Hepatocyte (in vitro differentiated cells): ENCODE measurements around the gene RMP24.
A peak's percentile ranks its signal among the peaks of the same experiment; 100 is the strongest.

Source experiments
- DNase-seq: peaks from one replicate; pipeline ENCODE4 v3.0.0-alpha.2; 2016; ENCODE audit warnings: low spot score
- H2AFZ ChIP-seq: fragments of 200-600 bp; sonication (generic); 2 replicates; pipeline ENCODE4 v1.6.0; 2016; ENCODE audit warnings: antibody characterized with exemption, mild to moderate bottlenecking
- H3K27ac ChIP-seq: fragments of 200-600 bp; sonication (generic); 2 replicates; pipeline ENCODE4 v1.5.1; 2016; ENCODE audit warnings: mild to moderate bottlenecking
- H3K27me3 ChIP-seq: fragments of 200-600 bp; sonication (generic); 2 replicates; pipeline ENCODE4 v1.6.1; 2016
- H3K36me3 ChIP-seq: fragments of 200-600 bp; sonication (generic); replicated peaks from 2 replicates; pipeline ENCODE4 v1.5.1; 2016; ENCODE audit warnings: low read depth; ENCODE audit not compliant: insufficient read depth
- H3K4me1 ChIP-seq: fragments of 200-600 bp; sonication (generic); 2 replicates; pipeline ENCODE4 v1.5.1; 2016; ENCODE audit warnings: mild to moderate bottlenecking, moderate library complexity; ENCODE audit not compliant: insufficient read depth
- H3K4me2 ChIP-seq: fragments of 200-600 bp; sonication (generic); 2 replicates; pipeline ENCODE4 v1.6.0; 2016
- H3K4me3 ChIP-seq: fragments of 200-600 bp; sonication (generic); 2 replicates; pipeline ENCODE4 v1.5.1; 2016; ENCODE audit warnings: mild to moderate bottlenecking
- H3K79me2 ChIP-seq: fragments of 200-600 bp; sonication (generic); 2 replicates; pipeline ENCODE4 v1.6.0; 2017; ENCODE audit warnings: mild to moderate bottlenecking
- H3K9me2 ChIP-seq: fragments of 200-600 bp; sonication (generic); replicated peaks from 2 replicates; pipeline ENCODE4 v1.6.0; 2017; ENCODE audit warnings: mild to moderate bottlenecking; ENCODE audit not compliant: insufficient read depth
- H3K9me3 ChIP-seq: fragments of 200-600 bp; sonication (generic); 2 replicates; pipeline ENCODE4 v1.5.1; 2016; ENCODE audit warnings: low read depth, mild to moderate bottlenecking
- H4K20me1 ChIP-seq: fragments of 200-600 bp; sonication (generic); 2 replicates; pipeline ENCODE4 v1.6.0; 2016; ENCODE audit warnings: mild to moderate bottlenecking; ENCODE audit not compliant: insufficient read depth, poor library complexity, severe bottlenecking
- CTCF ChIP-seq: fragments of 200-600 bp; sonication (generic); IDR thresholded peaks from 2 replicates; pipeline ENCODE4 v1.5.1; 2016; ENCODE audit warnings: antibody characterized with exemption, mild to moderate bottlenecking; ENCODE audit not compliant: poor library complexity
- EZH2 ChIP-seq: fragments of 200-600 bp; sonication (generic); IDR thresholded peaks from 2 replicates; pipeline ENCODE4 v1.6.1; 2016; ENCODE audit warnings: antibody characterized with exemption, mild to moderate bottlenecking, borderline replicate concordance
- EZH2phosphoT487 ChIP-seq: fragments of 200-600 bp; sonication (generic); IDR thresholded peaks from one replicate; pipeline ENCODE4 v1.6.1; 2018; ENCODE audit warnings: antibody characterized with exemption, mild to moderate bottlenecking, low read depth, moderate library complexity; ENCODE audit not compliant: unreplicated experiment, severe bottlenecking
- WGBS: methylation state at CpG from one replicate; pipeline ENCODE4 v1.1.6; 2016; ENCODE audit warnings: low lambda C conversion rate; ENCODE audit errors: missing lambda C conversion rate; 5-methylcytosine and 5-hydroxymethylcytosine counted together

Gene RMP24

GRCh38 chr18:35973650-35974049, 1.2 kb downstream of the RMP24 start:
- Histone ChIP-seq H2AFZ (no peak overlapping the region), H3K4me3 (peak overlapping the region; percentile 44), H3K9me3 (no peaks in the 10 kb centered on the region), H3K36me3 (peaks cover 6% of the 10 kb centered on the region), H4K20me1 (no peaks in the 10 kb centered on the region), H3K27ac (no peak overlapping the region), H3K4me2 (peak overlapping the region; percentile 87), H3K79me2 (peaks cover 28% of the 10 kb centered on the region), H3K27me3 (no peaks in the 10 kb centered on the region), H3K9me2 (no peaks in the 10 kb centered on the region), H3K4me1 (peaks cover 13% of the 10 kb centered on the region)
- 92% methylated on average over 12 of the region's 12 CpGs for WGBS
- no peak for DNase-seq
- no peak for TF ChIP-seq EZH2phosphoT487
- no peak for TF ChIP-seq EZH2
- no peak for TF ChIP-seq CTCF

- Histone ChIP-seq H3K27ac (no peak overlapping the region), H3K27me3 (no peaks in the 10 kb centered on the region), H3K4me1 (peaks cover 13% of the 10 kb centered on the region), H3K4me2 (peak overlapping the region; percentile 87), H3K4me3 (no peak overlapping the region), H3K9me2 (no peaks in the 10 kb centered on the region), H3K79me2 (peaks cover 28% of the 10 kb centered on the region), H3K36me3 (peaks cover 6% of the 10 kb centered on the region), H2AFZ (no peak overlapping the region), H4K20me1 (no peaks in the 10 kb centered on the region), H3K9me3 (no peaks in the 10 kb centered on the region)
- TF ChIP-seq EZH2 (no peak), CTCF (no peak), EZH2phosphoT487 (no peak)
- WGBS, result 90% methylated on average over 3 of the region's 3 CpGs
- no peak for DNase-seq
Measured at GRCh38 chr18:35974181-35974580, 1.7 kb downstream of the RMP24 start.

GRCh38 chr18:35979112-35979511, 6.6 kb downstream of the RMP24 start:
- no peak for DNase-seq
- H4K20me1 ChIP-seq, result no peaks in the 10 kb centered on the region
- no peak overlapping the region for H2AFZ ChIP-seq
- H3K4me3 ChIP-seq, result no peak overlapping the region
- H3K9me2 ChIP-seq, result no peaks in the 10 kb centered on the region
- H3K4me2 ChIP-seq, result no peak overlapping the region
- H3K79me2 ChIP-seq, result peaks cover 15% of the 10 kb centered on the region
- peaks cover 6% of the 10 kb centered on the region for H3K36me3 ChIP-seq
- peaks cover 2% of the 10 kb centered on the region for H3K4me1 ChIP-seq
- TF ChIP-seq CTCF (no peak), EZH2 (no peak), EZH2phosphoT487 (no peak)
- no peak overlapping the region for H3K27ac ChIP-seq
- H3K9me3 ChIP-seq, result no peaks in the 10 kb centered on the region
- no peaks in the 10 kb centered on the region for H3K27me3 ChIP-seq
